BJ (cell line): ENCODE data around the gene SLC22A15. TPM values are rescaled to one million over a fixed set of nuclear protein-coding genes. Genes with fewer than 3 reads are reported as not detected.

Experiments
- CTCF ChIA-PET: fragments of 350-600 bp; formaldehyde crosslinking; extraction: SDS; loops from one replicate; lab custom pipeline; 2021; ENCODE audit warnings: antibody characterized with exemption, inconsistent platforms; lab: Yijun Ruan, JAX
- POLR2A ChIA-PET: fragments of 300-600 bp; sonication (Branson Sonifier 250); formaldehyde crosslinking; extraction: SDS; loops from one replicate; lab custom pipeline; 2021; ENCODE audit warnings: antibody characterized with exemption; lab: Charles Lee
- DNase-seq: peaks from one replicate; pipeline ENCODE4 v3.0.0-alpha.2; 2011; ENCODE audit warnings: low read depth
- H3K27me3 ChIP-seq: 2 replicates; pipeline ENCODE4 v1.6.0; 2011; ENCODE audit warnings: low read length; ENCODE audit not compliant: control insufficient read depth, insufficient read depth
- H3K36me3 ChIP-seq: 2 replicates; pipeline ENCODE4 v1.5.1; 2011; ENCODE audit warnings: low read length; ENCODE audit not compliant: control insufficient read depth, insufficient read depth
- H3K4me3 ChIP-seq: 2 replicates; pipeline ENCODE4 v1.5.1; 2011; ENCODE audit warnings: low read depth, mild to moderate bottlenecking, control low read depth, low read length
- CTCF ChIP-seq: IDR thresholded peaks from 2 replicates; pipeline ENCODE4 v1.5.1; 2011; ENCODE audit warnings: low read depth, mild to moderate bottlenecking, control low read depth, inconsistent platforms, low read length, moderate library complexity; ENCODE audit not compliant: insufficient read depth
- polyA plus RNA-seq: library from polyadenylated mRNA; depleted of rRNA; stranded (reverse); fragments of >200 nt; gene quantifications from 2 replicates; pipeline ENCODE4 v1.2.3, GENCODE V29; 2011

SLC22A15 gene
- polyA plus RNA-seq, 1 experiment, result 6.4 TPM

- POLR2A ChIA-PET, result no interaction called here
- CTCF ChIA-PET, result no interaction called here
- peaks cover 2% of the 10 kb centered on the region; the same call in 1 of the 2 replicates for H3K27me3 ChIP-seq
- H3K36me3 ChIP-seq, result no peaks in the 10 kb centered on the region
- DNase-seq, result no peak
- no peak for TF ChIP-seq CTCF
- peak overlapping the region; percentile 57 for H3K4me3 ChIP-seq
Measured at GRCh38 chr1:115975569-115976061, 698 bp upstream of the SLC22A15 start.

- CTCF ChIA-PET, result interaction anchor here (0.9 to 1.3 kb wide), 3 partner anchors 13 to 25 kb away, joined by 3 to 4 read pairs (median 3); no protein-coding TSS in a partner anchor
Measured at GRCh38 chr1:115976921-115977498, 697 bp downstream of the SLC22A15 start.

GRCh38 chr1:115977499-115978258 is 1.4 kb downstream of the SLC22A15 start:
- TF ChIP-seq CTCF, result no peak
- ChIA-PET POLR2A (interaction anchor here (0.7 kb wide), 1 partner anchor 170 kb away, joined by 3 read pairs; no protein-coding TSS in a partner anchor), CTCF (interaction anchor here (0.6 to 1.3 kb wide), 7 partner anchors 12 to 1286 kb away, joined by 3 to 4 read pairs (median 3); no protein-coding TSS in a partner anchor)
- Histone ChIP-seq H3K36me3 (no peaks in the 10 kb centered on the region), H3K4me3 (peak overlapping the region; percentile 57), H3K27me3 (no peaks in the 10 kb centered on the region)
- peak; percentile 83 for DNase-seq

More at GRCh38 chr1:115976921-115977498, 697 bp downstream of the SLC22A15 start:
- POLR2A ChIA-PET, result no interaction called here
- Histone ChIP-seq H3K36me3 (no peaks in the 10 kb centered on the region), H3K27me3 (peaks cover 2% of the 10 kb centered on the region; the same call in 1 of the 2 replicates), H3K4me3 (peak overlapping the region; percentile 57)
- no peak for DNase-seq
- TF ChIP-seq CTCF, result no peak

DNA sequence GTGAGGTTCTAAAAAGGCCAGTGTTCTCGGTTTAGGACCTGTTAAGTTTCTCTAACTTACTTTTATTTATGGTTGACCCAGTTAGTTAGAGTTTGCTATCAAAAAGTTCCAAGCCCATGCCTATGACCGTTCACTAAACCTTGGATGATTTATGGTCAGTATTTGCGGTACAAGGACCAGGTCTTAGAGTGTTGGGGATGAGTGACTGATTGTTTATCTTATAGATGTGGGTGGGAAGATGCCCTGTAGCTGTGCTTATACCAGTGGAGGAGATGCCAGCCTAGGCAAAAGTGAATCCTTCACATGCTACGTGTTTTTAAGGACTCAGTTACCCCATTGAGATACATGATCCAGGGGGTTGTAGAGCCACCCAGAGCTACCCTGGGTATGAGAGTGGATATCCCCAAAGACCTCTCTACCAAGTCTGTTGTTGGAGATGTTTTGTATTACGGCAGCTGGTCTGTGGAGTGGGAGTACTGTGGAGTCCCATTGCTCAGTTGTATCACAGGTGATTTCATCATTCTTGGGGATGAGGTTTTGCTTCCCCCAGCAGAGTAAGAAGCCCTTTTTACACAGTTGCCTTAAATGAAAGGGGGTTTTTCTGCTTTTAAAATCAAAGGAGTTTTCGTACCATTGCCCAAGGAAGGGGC is 2.1 kb downstream of the SLC22A15 start:
- no peak overlapping the region for H3K4me3 ChIP-seq
- H3K36me3 ChIP-seq, result no peaks in the 10 kb centered on the region; the same call in 1 of the 2 replicates
- no peaks in the 10 kb centered on the region for H3K27me3 ChIP-seq
- no peak for DNase-seq
- ChIA-PET CTCF (interaction anchor here (0.6 to 1.3 kb wide), 6 partner anchors 11 to 1287 kb away, joined by 3 to 4 read pairs (median 3); no protein-coding TSS in a partner anchor), POLR2A (interaction anchor here (0.7 kb wide), 1 partner anchor 169 kb away, joined by 3 read pairs; no protein-coding TSS in a partner anchor)
- TF ChIP-seq CTCF, result no peak
